HepG2 (cell line): ENCODE measurements around the gene GHRL. TPM values are rescaled to one million over a fixed set of nuclear protein-coding genes. Genes with fewer than 3 reads are reported as not detected.
A peak's percentile ranks its signal among the peaks of the same experiment; 100 is the strongest.

ENCODE experiments used
- BHLHE40 ChIP-seq: IDR thresholded peaks from 2 replicates; pipeline ENCODE4 v1.6.1; 2011; ENCODE audit warnings: low read length, improper control_type of control experiment
- GABPA ChIP-seq, 2 experiments: IDR thresholded peaks; 2 replicates each; pipeline ENCODE4 v1.6.1; 2011 to 2016; ENCODE audit warnings: low read depth in 2 of 2, low read length in 1 of 2, missing biosample characterization in 1 of 2, missing genetic modification characterization in 1 of 2
- HNRNPK ChIP-seq: fragments of 200-400 bp; formaldehyde crosslinking; IDR thresholded peaks from 2 replicates; pipeline ENCODE4 v1.6.1; 2018; ENCODE audit warnings: low read length, low read depth, moderate library complexity, mild to moderate bottlenecking; ENCODE audit not compliant: poor library complexity, severe bottlenecking
- JUN ChIP-seq: sonication (generic); formaldehyde crosslinking; IDR thresholded peaks from 2 replicates; pipeline ENCODE4 v1.4.0; 2020; ENCODE audit warnings: mild to moderate bottlenecking, missing genetic modification reagents
- NR0B2 ChIP-seq: sonication (generic); formaldehyde crosslinking; IDR thresholded peaks from 2 replicates; pipeline ENCODE4 v1.4.0; 2020; ENCODE audit warnings: mild to moderate bottlenecking, missing genetic modification reagents
- POLR2AphosphoS5 ChIP-seq: IDR thresholded peaks from 2 replicates; pipeline ENCODE4 v1.6.1; 2012; ENCODE audit warnings: low read depth, low read length
- POLR2G ChIP-seq: fragments of 200-400 bp; formaldehyde crosslinking; IDR thresholded peaks from 2 replicates; pipeline ENCODE4 v1.6.1; 2018; ENCODE audit warnings: mild to moderate bottlenecking, low read depth, low read length, moderate library complexity
- SOX13 ChIP-seq, 3 experiments: fragments of 450-650 bp in 1 of 3; sonication (generic) in 1 of 3; formaldehyde crosslinking in 1 of 3; IDR thresholded peaks in 2 of 3; conservative IDR thresholded peaks in 1 of 3; 2 replicates each; pipeline versions ENCODE4 v1.5.0 to v1.6.1; 2016 to 2020; ENCODE audit warnings: antibody characterized with exemption in 1 of 3, mild to moderate bottlenecking in 1 of 3, missing compliant biosample characterization in 1 of 3, missing genetic modification reagents in 1 of 3, moderate library complexity in 1 of 3
- ZFP36L1 ChIP-seq: sonication (generic); formaldehyde crosslinking; IDR thresholded peaks from 2 replicates; pipeline ENCODE4 v1.8.0; 2022; ENCODE audit warnings: mild to moderate bottlenecking, missing genetic modification reagents, moderate library complexity
- ZKSCAN8 ChIP-seq: IDR thresholded peaks from 2 replicates; pipeline ENCODE4 v1.6.1; 2016; ENCODE audit warnings: borderline replicate concordance, missing genetic modification reagents, missing compliant biosample characterization
- ZNF33B ChIP-seq: sonication (generic); formaldehyde crosslinking; IDR thresholded peaks from 2 replicates; pipeline ENCODE4 v1.5.1; 2020; ENCODE audit warnings: mild to moderate bottlenecking, missing genetic modification reagents
- ZNF564 ChIP-seq: sonication (generic); formaldehyde crosslinking; IDR thresholded peaks from 2 replicates; pipeline ENCODE4 v1.8.1; 2023; ENCODE audit warnings: mild to moderate bottlenecking, missing genetic modification reagents
- ZNF816 ChIP-seq: sonication (generic); formaldehyde crosslinking; IDR thresholded peaks from 2 replicates; pipeline ENCODE4 v1.8.0; 2022; ENCODE audit warnings: missing genetic modification reagents, mild to moderate bottlenecking, borderline replicate concordance
- polyA plus RNA-seq, 8 experiments: library from polyadenylated mRNA; depleted of rRNA in 3 of 8; stranded (reverse) in 7 of 8; unstranded in 1 of 8; fragments of >200 nt; fragmentation: Illumina TruSeq in 4 of 8; extraction: Trizol in 4 of 8; gene quantifications; 2 replicates each; pipeline versions ENCODE4 v1.2.1 to v1.2.3, GENCODE V29; 2011 to 2016; ENCODE audit warnings: low read depth in 4 of 8, missing spikeins in 1 of 8, mixed read lengths in 1 of 8; ENCODE audit not compliant: insufficient read depth in 1 of 8
- total RNA-seq, 5 experiments: library from RNA; depleted of rRNA; stranded (reverse); fragments of >200 nt; fragmentation: Illumina TruSeq; extraction: Trizol; gene quantifications; 2 replicates each; pipeline ENCODE4 v1.2.3, GENCODE V29; 2016; ENCODE audit warnings: low read depth in 1 of 5
- TF ChIP-seq, protein P1 (sequence below): IDR thresholded peaks from 2 replicates; pipeline ENCODE4 v1.6.1; 2016; ENCODE audit warnings: missing genetic modification reagents, missing compliant biosample characterization
- TF ChIP-seq, protein P2 (sequence below), 2 experiments: sonication (generic) in 1 of 2; formaldehyde crosslinking in 1 of 2; IDR thresholded peaks; 2 replicates each; pipeline versions ENCODE4 v1.5.1 to v1.6.1; 2011 to 2020; ENCODE audit warnings: borderline replicate concordance in 1 of 2, low read depth in 1 of 2, low read length in 1 of 2, mild to moderate bottlenecking in 1 of 2, missing genetic modification reagents in 1 of 2, moderate library complexity in 1 of 2
- TF ChIP-seq, protein P3 (sequence below): sonication (generic); formaldehyde crosslinking; IDR thresholded peaks from 2 replicates; pipeline ENCODE4 v1.8.1; 2022; ENCODE audit warnings: mild to moderate bottlenecking, missing genetic modification reagents
- TF ChIP-seq, protein P4 (sequence below): sonication (generic); formaldehyde crosslinking; IDR thresholded peaks from 2 replicates; pipeline ENCODE4 v1.4.0; 2020; ENCODE audit warnings: missing genetic modification reagents, borderline replicate concordance

Gene GHRL
- total and polyA plus RNA-seq, 2 of the 13 experiments (the other 11 are each of a cell fraction or from before 2014, with no cell fraction given) = 0.09 TPM; not detected in 1

DNA sequence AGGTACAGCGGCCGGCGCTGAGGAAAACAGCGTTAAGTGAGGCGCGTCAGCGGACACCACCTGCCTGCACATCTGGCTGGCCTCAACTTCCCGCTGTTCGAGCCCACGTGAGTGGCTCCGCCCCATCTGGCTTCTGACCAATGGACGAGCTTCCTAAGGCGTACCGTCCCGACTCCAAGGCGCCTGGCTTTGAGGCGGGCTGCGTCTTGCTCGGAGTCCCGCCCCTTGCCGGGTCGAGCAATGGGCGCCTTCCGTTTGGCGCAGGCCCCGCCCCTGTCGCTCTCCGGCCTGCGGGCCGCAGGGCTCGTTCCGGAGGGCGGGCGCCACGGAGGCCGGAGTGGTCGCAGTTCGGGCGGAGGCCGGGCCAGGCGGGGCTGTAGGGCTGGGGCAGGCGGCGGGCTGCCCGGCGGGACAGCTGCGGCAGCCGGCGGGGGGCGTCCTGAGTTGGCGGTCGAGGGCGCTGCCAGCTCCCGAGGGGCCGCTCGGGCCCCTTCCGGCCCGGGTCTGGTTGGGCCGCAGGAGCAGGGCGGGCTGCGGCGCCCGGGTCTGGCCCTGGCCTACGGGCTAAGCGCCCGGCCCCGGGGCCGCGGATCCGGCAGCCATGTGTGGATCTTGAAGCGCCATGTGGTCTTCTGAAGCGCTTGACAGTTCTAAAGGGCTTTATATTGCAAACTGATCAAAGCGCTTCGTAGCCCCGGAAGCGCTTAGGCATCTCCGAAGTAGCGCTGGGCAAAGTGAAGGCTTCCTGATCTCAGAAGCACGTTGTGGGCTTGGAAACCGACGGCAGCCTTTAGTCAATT is 44.4 kb downstream of the GHRL start, which contains the start of gene TATDN2 (continued):
- no peak; the same call in 1 of the 2 replicates for TF ChIP-seq NR0B2 (CRISPR knock-in tag)
- TF ChIP-seq ZNF33B (CRISPR knock-in tag) = 0 out of 2 replicates have a peak, but pooled peaks have one; percentile 57
- peak; percentile 90 for TF ChIP-seq ZFP36L1
- TF ChIP-seq, protein P1, sequence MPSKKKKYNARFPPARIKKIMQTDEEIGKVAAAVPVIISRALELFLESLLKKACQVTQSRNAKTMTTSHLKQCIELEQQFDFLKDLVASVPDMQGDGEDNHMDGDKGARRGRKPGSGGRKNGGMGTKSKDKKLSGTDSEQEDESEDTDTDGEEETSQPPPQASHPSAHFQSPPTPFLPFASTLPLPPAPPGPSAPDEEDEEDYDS (CRISPR knock-in tag) = peak; percentile 80
- peak; percentile 67 for TF ChIP-seq JUN (CRISPR knock-in tag)
- no peak for TF ChIP-seq SOX13 (IDR thresholded peaks at IDR 0.05)
- TF ChIP-seq SOX13 (CRISPR knock-in tag; conservative IDR thresholded peaks at IDR 0.05 in 1 of 2, IDR thresholded peaks at IDR 0.05 in 1 of 2) = 0 out of 4 replicates have a peak, but pooled peaks of 1 of the 2 experiments have one; percentile 29
- TF ChIP-seq, protein P2, sequence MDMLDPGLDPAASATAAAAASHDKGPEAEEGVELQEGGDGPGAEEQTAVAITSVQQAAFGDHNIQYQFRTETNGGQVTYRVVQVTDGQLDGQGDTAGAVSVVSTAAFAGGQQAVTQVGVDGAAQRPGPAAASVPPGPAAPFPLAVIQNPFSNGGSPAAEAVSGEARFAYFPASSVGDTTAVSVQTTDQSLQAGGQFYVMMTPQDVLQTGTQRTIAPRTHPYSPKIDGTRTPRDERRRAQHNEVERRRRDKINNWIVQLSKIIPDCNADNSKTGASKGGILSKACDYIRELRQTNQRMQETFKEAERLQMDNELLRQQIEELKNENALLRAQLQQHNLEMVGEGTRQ (IDR thresholded peaks at IDR 0.05; ENCODE audit: low read depth, low read length) = peak; percentile 58
- TF ChIP-seq, protein P2 (CRISPR knock-in tag; IDR thresholded peaks at IDR 0.05; ENCODE audit: borderline replicate concordance) = peak; percentile 45; the same call in 1 of the 2 replicates
- peak; percentile 37; the same call in 1 of the 2 replicates for TF ChIP-seq ZKSCAN8 (CRISPR knock-in tag)
- peak; percentile 56; the same call in 1 of the 2 replicates for TF ChIP-seq ZNF816 (CRISPR knock-in tag)
- TF ChIP-seq, protein P3, sequence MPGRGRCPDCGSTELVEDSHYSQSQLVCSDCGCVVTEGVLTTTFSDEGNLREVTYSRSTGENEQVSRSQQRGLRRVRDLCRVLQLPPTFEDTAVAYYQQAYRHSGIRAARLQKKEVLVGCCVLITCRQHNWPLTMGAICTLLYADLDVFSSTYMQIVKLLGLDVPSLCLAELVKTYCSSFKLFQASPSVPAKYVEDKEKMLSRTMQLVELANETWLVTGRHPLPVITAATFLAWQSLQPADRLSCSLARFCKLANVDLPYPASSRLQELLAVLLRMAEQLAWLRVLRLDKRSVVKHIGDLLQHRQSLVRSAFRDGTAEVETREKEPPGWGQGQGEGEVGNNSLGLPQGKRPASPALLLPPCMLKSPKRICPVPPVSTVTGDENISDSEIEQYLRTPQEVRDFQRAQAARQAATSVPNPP = peak; percentile 58; the same call in 1 of the 2 replicates
- TF ChIP-seq GABPA (IDR thresholded peaks at IDR 0.05; ENCODE audit: low read depth, low read length) = 0 out of 2 replicates have a peak, but pooled peaks have one; percentile 21
- TF ChIP-seq GABPA (CRISPR knock-in tag; IDR thresholded peaks at IDR 0.05; ENCODE audit: low read depth) = peak; percentile 55; the same call in 1 of the 2 replicates
- peak; percentile 69 for TF ChIP-seq POLR2G
- TF ChIP-seq ZNF564 (CRISPR knock-in tag) = peak; percentile 54; the same call in 1 of the 2 replicates
- peak; percentile 83 for TF ChIP-seq BHLHE40
- peak; percentile 23 for TF ChIP-seq HNRNPK
- peak; percentile 65 for TF ChIP-seq POLR2AphosphoS5
- TF ChIP-seq, protein P4, sequence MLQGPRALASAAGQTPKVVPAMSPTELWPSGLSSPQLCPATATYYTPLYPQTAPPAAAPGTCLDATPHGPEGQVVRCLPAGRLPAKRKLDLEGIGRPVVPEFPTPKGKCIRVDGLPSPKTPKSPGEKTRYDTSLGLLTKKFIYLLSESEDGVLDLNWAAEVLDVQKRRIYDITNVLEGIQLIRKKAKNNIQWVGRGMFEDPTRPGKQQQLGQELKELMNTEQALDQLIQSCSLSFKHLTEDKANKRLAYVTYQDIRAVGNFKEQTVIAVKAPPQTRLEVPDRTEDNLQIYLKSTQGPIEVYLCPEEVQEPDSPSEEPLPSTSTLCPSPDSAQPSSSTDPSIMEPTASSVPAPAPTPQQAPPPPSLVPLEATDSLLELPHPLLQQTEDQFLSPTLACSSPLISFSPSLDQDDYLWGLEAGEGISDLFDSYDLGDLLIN (CRISPR knock-in tag) = peak; percentile 41; the same call in 1 of the 2 replicates
